Spleen (tissue), 11 donors: ENCODE results near the gene RIPOR1. TPM values are rescaled to one million over a fixed set of nuclear protein-coding genes. Genes with fewer than 3 reads are reported as not detected.

ENCODE experiments used
- DNase-seq: peaks from one replicate; pipeline ENCODE4 v3.0.0-alpha.2; 2020
- H3K27ac ChIP-seq, 8 donors: fragments of 200-600 bp; sonication (generic) in 7 of 8; 1 replicate in 4 of 8; 2 replicates in 4 of 8; pipeline versions ENCODE4 v1.5.0 to v1.8.0; 2016 to 2021; ENCODE audit warnings: inconsistent platforms in 4 of 8, mild to moderate bottlenecking in 4 of 8, moderate library complexity in 1 of 8
- H3K27me3 ChIP-seq, 7 donors: fragments of 200-600 bp; sonication (generic) in 6 of 7; replicated peaks in 1 of 7; 1 replicate in 4 of 7; 2 replicates in 3 of 7; pipeline versions ENCODE4 v1.5.0 to v1.8.0; 2016 to 2021; ENCODE audit warnings: inconsistent platforms in 3 of 7, mild to moderate bottlenecking in 1 of 7
- H3K36me3 ChIP-seq, 6 donors: fragments of 200-600 bp; sonication (generic) in 5 of 6; 1 replicate in 4 of 6; 2 replicates in 2 of 6; pipeline versions ENCODE4 v1.5.0 to v1.8.0; 2016 to 2021; ENCODE audit warnings: inconsistent platforms in 2 of 6
- H3K4me1 ChIP-seq, 6 donors: fragments of 200-600 bp; sonication (generic) in 5 of 6; 1 replicate in 3 of 6; 2 replicates in 3 of 6; pipeline versions ENCODE4 v1.5.0 to v1.8.0; 2016 to 2021; ENCODE audit warnings: inconsistent platforms in 3 of 6
- H3K4me3 ChIP-seq, 8 donors: fragments of 200-600 bp; sonication (generic) in 7 of 8; 1 replicate in 4 of 8; 2 replicates in 4 of 8; pipeline versions ENCODE4 v1.5.0 to v1.8.0; 2016 to 2021; ENCODE audit warnings: inconsistent platforms in 4 of 8, mild to moderate bottlenecking in 4 of 8, moderate library complexity in 2 of 8
- H3K9me3 ChIP-seq, 8 donors: fragments of 200-600 bp; sonication (generic) in 7 of 8; 1 replicate in 4 of 8; 2 replicates in 4 of 8; pipeline versions ENCODE4 v1.5.0 to v1.8.0; 2016 to 2021; ENCODE audit warnings: inconsistent platforms in 4 of 8
- CTCF ChIP-seq, 11 experiments: fragments of 200-600 bp in 7 of 11; fragments of 450-650 bp in 4 of 11; sonication (generic) in 4 of 11; IDR thresholded peaks in 8 of 11; conservative IDR thresholded peaks in 3 of 11; 1 replicate in 7 of 11; 2 replicates in 4 of 11; pipeline versions ENCODE4 v1.4.0 to v1.8.0; 2016 to 2021; ENCODE audit warnings: antibody characterized with exemption in 11 of 11, inconsistent platforms in 4 of 11, mild to moderate bottlenecking in 1 of 11
- POLR2A ChIP-seq, 3 donors: fragments of 450-650 bp; IDR thresholded peaks; one replicate each; pipeline ENCODE4 v1.5.1; 2017; ENCODE audit warnings: antibody characterized with exemption in 3 of 3, mild to moderate bottlenecking in 1 of 3
- POLR2AphosphoS5 ChIP-seq, 3 donors: sonication (generic); formaldehyde crosslinking; IDR thresholded peaks; one replicate each; pipeline ENCODE4 v1.5.1; 2017; ENCODE audit warnings: antibody characterized with exemption in 3 of 3
- WGBS, 5 donors: extraction: QIAGEN DNeasy Blood & Tissue Kit in 3 of 5; methylation state at CpG; one replicate each; pipeline versions ENCODE4 v1.1.5 to v1.1.7; 2013 to 2018; 5-methylcytosine and 5-hydroxymethylcytosine counted together
- intact Hi-C: fragments of 100-400 bp; cut with DNase I; formaldehyde crosslinking; loops from one replicate; pipeline ENCODE4 v1.15.0; 2023; ENCODE audit warnings: low total_unique reads
- polyA plus RNA-seq, 3 donors: library from polyadenylated mRNA; stranded (reverse); fragments of 200-250 nt; gene quantifications; one replicate each; pipeline ENCODE4 v1.2.1, GENCODE V29; 2013
- total RNA-seq, 7 donors: library from RNA; depleted of rRNA in 3 of 7; stranded (reverse); fragments of >200 nt in 3 of 7; fragmentation: NEBNext Ultra II Directional in 4 of 7; extraction: Animal tissue kit (Norgen Biotek cat#: 25700) in 4 of 7; gene quantifications; one replicate each; pipeline versions ENCODE4 v1.1.0 to v1.2.1, GENCODE V29; 2016 to 2021
- donor health status: healthy with polysubstance abuse.
- donor health status: DM: no; HTN: no; CAD: no; lungs with moderate emphysema.
- donor health status: DM: no; HTN: no; CAD: no.
- donor health status: Bipolar disorder and iron deficiency.
- donor health status: healthy.
- donor health status: DM: no; HTN: no; CAD: no.
- donor health status: DM: yes; HTN: yes; CAD: no.

Gene RIPOR1
- total and polyA plus RNA-seq, 10 donors: 29.9 to 242 (median 133) TPM

GRCh38 chr16:67529582-67530012, 968 bp downstream of the RIPOR1 start:
- peak; percentile 86 for DNase-seq
- peak overlapping the region; percentile 77 to 95 (median 88) for H3K27ac ChIP-seq
- WGBS, 5 donors: 12 to 30% (median 21%) methylated on average over 11 to 16 of the region's 16 CpGs
- TF ChIP-seq CTCF (IDR thresholded peaks at IDR 0.05 in 8 of 11, conservative IDR thresholded peaks at IDR 0.05 in 3 of 11) (no peak), POLR2A (IDR thresholded peaks at IDR 0.05) (no peak), POLR2AphosphoS5 (IDR thresholded peaks at IDR 0.05) (no peak)
- H3K4me1 ChIP-seq: peaks cover 39 to 87% (median 60%) of the 10 kb centered on the region in 6 donors
- no peaks in the 10 kb centered on the region for H3K9me3 ChIP-seq
- no peaks in the 10 kb centered on the region for H3K36me3 ChIP-seq
- intact Hi-C loops: loop anchor here (10.0 kb wide), 1 partner anchor 275 kb away; the partner anchor contains the start of genes RANBP10 and TSNAXIP1
- H3K4me3 ChIP-seq: peak overlapping the region; percentile 70 to 94 (median 79)
- H3K27me3 ChIP-seq: peaks cover 0 to 16% (median 0%) of the 10 kb centered on the region in 7 donors

GRCh38 chr16:67530013-67530939, 1.6 kb downstream of the RIPOR1 start:
- DNase-seq: peak; percentile 92
- Histone ChIP-seq H3K9me3 (no peaks in the 10 kb centered on the region), H3K27ac (peak overlapping the region; percentile 77 to 95 (median 88)), H3K36me3 (peaks cover 0 to 4% (median 0%) of the 10 kb centered on the region in 6 donors), H3K4me1 (peaks cover 42 to 91% (median 66%) of the 10 kb centered on the region in 6 donors), H3K27me3 (peaks cover 0 to 16% (median 0%) of the 10 kb centered on the region in 7 donors), H3K4me3 (peak overlapping the region; percentile 70 to 94 (median 79))
- intact Hi-C loops: no loop called here
- TF ChIP-seq CTCF (IDR thresholded peaks at IDR 0.05 in 8 of 11, conservative IDR thresholded peaks at IDR 0.05 in 3 of 11) (no peak), POLR2A (IDR thresholded peaks at IDR 0.05) (peak in 2 of 3 donors; percentile 26 to 60), POLR2AphosphoS5 (IDR thresholded peaks at IDR 0.05) (peak; percentile 84 to 91 (median 86))
- 1 to 7% (median 5%) methylated on average over 27 to 48 of the region's 48 CpGs for WGBS, 5 donors

DNA sequence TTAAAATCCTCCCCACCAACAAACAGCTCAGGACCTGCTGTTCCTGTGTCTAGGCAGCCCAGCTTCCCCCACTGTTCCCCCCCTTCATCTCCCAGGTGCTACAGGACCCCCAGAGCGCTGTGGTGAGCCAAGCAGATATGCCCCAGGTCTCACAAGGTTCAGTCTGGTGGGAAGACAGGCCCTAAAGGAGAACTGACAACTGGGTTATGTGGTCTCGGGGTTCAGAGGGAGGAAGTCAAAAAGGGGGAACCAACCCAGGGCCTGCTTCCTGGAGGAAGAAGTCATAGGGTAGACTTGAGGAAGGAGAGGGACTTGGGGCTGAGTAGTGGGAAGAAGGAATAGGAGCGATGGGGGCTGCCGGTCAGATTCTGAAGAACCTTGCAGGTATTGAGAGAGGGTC, 2.6 kb downstream of the RIPOR1 start:
- H3K4me3 ChIP-seq: peak overlapping the region in 7 of 8 donors; percentile 70 to 94 (median 76)

More for the DNA sequence above, 2.6 kb downstream of the RIPOR1 start:
- peak; percentile 81 for DNase-seq
- peaks cover 43 to 93% (median 76%) of the 10 kb centered on the region in 6 donors for H3K4me1 ChIP-seq
- peaks cover 0 to 5% (median 0%) of the 10 kb centered on the region in 6 donors for H3K36me3 ChIP-seq
- no peaks in the 10 kb centered on the region for H3K9me3 ChIP-seq
- 22 to 45% (median 36%) methylated on average over 4 of the region's 4 CpGs for WGBS, 5 donors
- peaks cover 0 to 16% (median 0%) of the 10 kb centered on the region in 7 donors for H3K27me3 ChIP-seq
- intact Hi-C loops: no loop called here
- TF ChIP-seq POLR2AphosphoS5 (IDR thresholded peaks at IDR 0.05) (peak in 2 of 3 donors; percentile 7 to 83), CTCF (IDR thresholded peaks at IDR 0.05 in 8 of 11, conservative IDR thresholded peaks at IDR 0.05 in 3 of 11) (peak in 1 of 11 experiments; percentile 11), POLR2A (IDR thresholded peaks at IDR 0.05) (no peak)
- H3K27ac ChIP-seq: peak overlapping the region; percentile 77 to 95 (median 88)
